Subcutaneous preadipocyte (primary cell): ENCODE measurements around the gene ALG3. TPM values are rescaled to one million over a fixed set of nuclear protein-coding genes. Genes with fewer than 3 reads are reported as not detected.

ENCODE experiments used
- small RNA-seq: library from RNA; depleted of rRNA; stranded (forward); fragments of <200 nt; gene quantifications from one replicate; pipeline ENCODE3, GENCODE V24; 2012
- total RNA-seq: library from RNA; depleted of rRNA; stranded (reverse); fragments of >200 nt; gene quantifications from 2 replicates; pipeline ENCODE4 v1.2.3, GENCODE V29; 2012

Gene ALG3
- 49.3 and 56.6 TPM in 2 replicates for total RNA-seq

GRCh38 chr3:184248454-184249411 lies at the start of gene ALG3:
Gene ALG3 (minus strand): TSS chr3:184248962. CDS start chr3:184248940, 22 bp downstream.

GRCh38 chr3:184275961-184276910 lies 27.5 kb upstream of the ALG3 start, which contains the start of gene ECE2:
Gene ECE2 (plus strand): TSS chr3:184276022. CDS start chr3:184276154, 132 bp downstream.

GRCh38 chr3:184261270-184261853 lies 12.6 kb upstream of the ALG3 start, which contains the start of gene CAMK2N2:
Gene CAMK2N2 (minus strand): TSS chr3:184261553. CDS start chr3:184261285, 268 bp downstream.

GRCh38 chr3:184249412-184250166 lies 827 bp upstream of the ALG3 start, which contains the start of gene EEF1AKMT4:
Gene EEF1AKMT4 (plus strand): TSS chr3:184249672. CDS start chr3:184249695, 23 bp downstream.

GRCh38 chr3:184229394-184230080 lies 19.2 kb downstream of the ALG3 start, which contains the start of gene VWA5B2:
Gene VWA5B2 (plus strand): TSS chr3:184229585. CDS start chr3:184230529, 944 bp downstream.

Small RNA genes within 50 kb of the gene (small RNA-seq; reads per million reads assigned to genes)
- not detected for gene MIR1224

Other genes with a start within 250 kb of the ALG3 start
- gene ABCC5, start 231.1 kb downstream of the ALG3 start, total RNA-seq: 13.6 and 16.4 TPM in 2 replicates
- not detected in 2 replicates for gene HTR3D, start 217.2 kb downstream of the ALG3 start, total RNA-seq
- not detected in 2 replicates for gene HTR3C, start 195.9 kb downstream of the ALG3 start, total RNA-seq
- gene HTR3E, start 151.9 kb downstream of the ALG3 start, total RNA-seq: not detected in 2 replicates
- gene EIF2B5, start 113.6 kb downstream of the ALG3 start, total RNA-seq: 26.1 and 34.2 TPM in 2 replicates
- 22.8 and 28.5 TPM in 2 replicates for gene DVL3, start 93.6 kb downstream of the ALG3 start, total RNA-seq
- 359 and 374 TPM in 2 replicates for gene AP2M1, start 74.1 kb downstream of the ALG3 start, total RNA-seq
- 34.6 and 38.2 TPM in 2 replicates for gene ABCF3, start 62.8 kb downstream of the ALG3 start, total RNA-seq
- not detected in 2 replicates for gene VWA5B2, start 19.4 kb downstream of the ALG3 start, total RNA-seq
- gene EEF1AKMT4, start 710 bp upstream of the ALG3 start, total RNA-seq: 5.5 and 5.7 TPM in 2 replicates
- not detected in 2 replicates for gene CAMK2N2, start 12.6 kb upstream of the ALG3 start, total RNA-seq
- gene ECE2, start 27.1 kb upstream of the ALG3 start, total RNA-seq: not detected in 2 replicates
- 300 and 404 TPM in 2 replicates for gene PSMD2, start 50.3 kb upstream of the ALG3 start, total RNA-seq
- 215 and 293 TPM in 2 replicates for gene EIF4G1, start 65.6 kb upstream of the ALG3 start, total RNA-seq
- gene FAM131A, start 88.6 kb upstream of the ALG3 start, total RNA-seq: 17.2 and 20.6 TPM in 2 replicates
- 5.1 and 5.5 TPM in 2 replicates for gene CLCN2, start 112.6 kb upstream of the ALG3 start, total RNA-seq
- 60.4 and 80.8 TPM in 2 replicates for gene POLR2H, start 112.7 kb upstream of the ALG3 start, total RNA-seq
- under 0.01 and 0.37 TPM in 2 replicates for gene THPO, start 129.2 kb upstream of the ALG3 start, total RNA-seq
- 0.20 and 1.8 TPM in 2 replicates for gene CHRD, start 131.1 kb upstream of the ALG3 start, total RNA-seq